ENCODE results near the gene FERD3L.

Gene FERD3L

DNA sequence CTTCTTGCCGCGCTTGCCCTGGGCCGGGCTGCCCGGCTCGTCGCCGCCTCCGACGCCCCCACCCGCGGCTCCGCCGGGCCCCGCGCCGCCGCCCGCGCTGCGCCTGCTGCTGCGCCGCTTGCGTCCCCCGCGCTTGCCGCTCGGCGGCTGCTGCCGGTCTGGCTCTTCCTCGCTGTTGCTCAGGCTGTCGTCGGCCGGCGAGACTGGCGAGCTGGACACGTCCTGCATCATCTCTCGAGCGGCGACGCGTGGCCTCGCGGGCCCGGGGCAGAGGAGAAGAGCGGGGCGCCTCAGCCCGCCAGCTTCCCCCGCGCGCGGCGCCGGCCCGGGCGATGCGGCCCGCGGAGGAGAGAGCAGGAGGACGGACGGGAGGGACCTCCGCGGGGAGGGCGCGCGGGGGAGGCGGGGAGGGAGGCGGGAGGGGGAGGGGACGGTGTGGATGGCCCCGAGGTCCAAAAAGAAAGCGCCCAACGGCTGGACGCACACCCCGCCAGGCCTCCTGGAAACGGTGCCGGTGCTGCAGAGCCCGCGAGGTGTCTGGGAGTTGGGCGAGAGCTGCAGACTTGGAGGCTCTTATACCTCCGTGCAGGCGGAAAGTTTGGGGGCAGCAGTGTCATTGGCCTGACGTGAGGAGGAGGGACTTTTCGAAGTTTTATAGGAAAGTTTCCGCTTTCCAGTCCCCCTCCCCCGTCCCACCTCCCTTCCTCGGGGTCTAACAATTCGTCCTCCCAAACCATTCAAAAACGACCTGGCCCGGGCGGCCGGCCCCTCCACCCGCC is 27.9 kb downstream of the FERD3L start, which contains the start of gene TWIST1:
TSS of gene TWIST1 (minus strand) at position 546 of the 779 bp plus-strand sequence. CDS start at position 231, 315 bp downstream.
- no peak for DNase-seq (ENCODE audit: low read depth in 2 of 3, low spot score in 1 of 3)

- DNase-seq (ENCODE audit: low read depth in 2 of 3, low spot score in 1 of 3) = no peak
Measured at GRCh38 chr7:19116121-19117090, 28.8 kb downstream of the FERD3L start.

DNA sequence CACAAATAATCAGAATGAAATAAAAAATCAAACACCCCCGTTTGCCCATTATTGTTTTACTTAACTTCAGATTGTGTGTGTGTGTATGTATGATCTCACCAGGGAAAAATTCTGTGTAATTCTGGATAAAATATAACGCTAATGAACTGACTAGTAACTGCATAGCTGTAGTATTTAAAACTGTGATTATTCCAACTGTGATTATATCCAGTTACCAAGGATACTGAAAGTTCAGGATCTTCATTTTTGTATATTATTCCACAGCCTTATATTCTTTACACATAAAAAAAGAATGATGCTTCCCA is 30.7 kb downstream of the FERD3L start:
- DNase-seq (ENCODE audit: low read depth in 2 of 3, low spot score in 1 of 3) = no peak

DNA sequence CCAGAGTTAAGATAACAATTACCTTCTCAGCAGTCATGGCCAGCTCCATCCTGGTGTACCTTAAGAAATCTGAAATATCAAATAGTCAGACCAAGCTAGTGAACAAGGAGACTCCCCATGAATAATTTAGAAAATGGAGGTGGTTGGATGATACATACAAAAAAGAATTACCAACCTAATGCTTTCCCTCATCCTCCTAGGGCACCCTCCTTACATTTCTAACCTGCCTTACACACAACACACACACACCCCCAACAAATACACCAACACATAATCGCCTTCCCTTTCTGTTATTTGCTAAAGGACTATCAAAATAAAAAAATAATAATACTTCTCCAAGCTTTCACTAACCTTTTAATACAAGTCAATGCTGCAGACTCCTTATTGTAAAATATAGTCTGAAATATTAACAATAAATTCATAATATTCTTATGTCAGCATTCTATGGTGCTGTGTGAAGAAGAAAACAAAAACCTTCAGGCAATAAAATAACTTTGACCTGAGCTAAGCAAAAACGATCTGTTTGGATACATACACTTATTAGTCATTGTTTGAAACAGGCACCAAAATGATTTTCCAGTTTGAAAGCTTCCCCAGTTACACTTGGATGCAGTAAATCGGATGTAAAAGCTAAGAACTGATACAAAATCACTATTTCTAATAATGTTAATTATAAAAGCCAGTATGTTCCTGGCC is 31.2 kb downstream of the FERD3L start:
- DNase-seq (ENCODE audit: low read depth in 2 of 3, low spot score in 1 of 3) = no peak

GRCh38 chr7:19113002-19113350 is 32.2 kb downstream of the FERD3L start:
- DNase-seq (ENCODE audit: low read depth in 2 of 3, low spot score in 1 of 3) = no peak

GRCh38 chr7:19112274-19113001 is 32.8 kb downstream of the FERD3L start:
- DNase-seq (ENCODE audit: low read depth in 2 of 3, low spot score in 1 of 3) = no peak

- no peak for DNase-seq (ENCODE audit: low read depth in 2 of 3, low spot score in 1 of 3)
Measured at GRCh38 chr7:19111474-19112273, 33.5 kb downstream of the FERD3L start.

DNA sequence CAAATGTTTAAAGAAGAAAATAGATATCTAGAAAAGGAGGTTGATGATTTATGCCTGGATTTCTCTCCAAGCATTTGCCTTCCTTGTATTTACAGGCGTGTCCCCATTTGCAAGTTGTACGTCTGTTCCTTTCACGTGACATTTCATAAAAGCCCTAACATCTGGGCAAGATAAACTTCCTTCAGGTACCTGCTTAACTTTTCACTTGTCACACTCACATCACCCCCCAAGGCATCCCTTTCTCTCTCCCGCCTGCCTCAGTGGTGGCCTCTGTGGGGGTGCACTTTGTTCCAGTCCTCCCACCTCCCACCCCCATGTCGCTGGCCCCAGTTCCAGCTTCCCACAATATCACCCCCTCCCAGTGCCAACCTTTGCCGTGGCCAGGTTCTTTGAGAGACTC is 34.4 kb downstream of the FERD3L start:
- DNase-seq (ENCODE audit: low read depth in 2 of 3, low spot score in 1 of 3) = no peak

DNA sequence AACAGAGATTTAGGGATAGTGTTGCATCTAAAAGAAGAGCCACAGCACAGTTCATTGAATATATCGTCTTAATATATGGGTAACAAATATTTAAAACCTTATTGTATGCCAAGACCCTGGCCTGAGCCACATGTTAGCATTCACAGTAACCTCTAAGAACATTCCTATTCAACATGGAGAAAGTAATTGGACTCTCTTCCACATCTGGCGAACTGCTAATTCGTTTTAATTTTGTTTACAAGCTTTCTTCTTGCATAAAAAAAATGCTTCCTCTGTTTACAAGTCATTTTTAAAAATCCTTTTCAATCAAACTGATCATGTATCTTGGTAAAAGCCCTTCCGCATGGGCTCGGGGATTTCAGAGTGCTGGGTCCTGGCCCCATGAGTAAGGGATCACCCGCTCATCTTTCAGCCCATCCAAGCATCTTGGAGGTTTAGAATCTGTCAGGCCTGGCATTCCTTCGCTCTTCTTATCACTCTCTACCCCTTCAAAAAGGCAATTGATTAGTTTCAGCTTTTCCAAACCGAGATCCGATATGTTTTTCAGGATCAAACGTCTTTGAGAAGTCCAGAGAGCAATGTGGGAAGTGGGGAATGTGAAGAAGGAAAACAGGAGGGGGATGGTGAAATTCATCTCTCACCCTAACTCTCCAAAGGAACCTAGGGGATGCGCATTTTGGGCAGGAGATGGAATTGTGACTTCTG is 35.0 kb downstream of the FERD3L start:
- DNase-seq (ENCODE audit: low read depth in 2 of 3, low spot score in 1 of 3) = no peak

- no peak for DNase-seq (ENCODE audit: low read depth in 2 of 3, low spot score in 1 of 3)
Measured at GRCh38 chr7:19109000-19109946, 35.9 kb downstream of the FERD3L start.

- DNase-seq (ENCODE audit: low read depth in 2 of 3, low spot score in 1 of 3) = no peak
Measured at GRCh38 chr7:19107356-19108146, 37.7 kb downstream of the FERD3L start.

DNA sequence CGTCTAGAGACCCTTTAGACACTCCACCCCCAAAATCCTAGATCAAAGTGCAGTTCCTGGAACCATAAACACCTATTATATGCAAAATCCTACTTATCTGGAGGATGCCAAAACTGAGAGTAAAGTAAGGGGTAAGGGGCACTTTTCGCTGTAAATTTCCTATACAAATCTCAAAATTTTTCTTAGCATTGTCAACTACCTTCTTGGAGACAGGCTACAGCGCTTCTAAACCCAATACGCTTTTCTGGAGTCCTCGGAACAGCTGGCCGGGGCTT is 38.2 kb downstream of the FERD3L start:
- no peak for DNase-seq (ENCODE audit: low read depth in 2 of 3, low spot score in 1 of 3)

- no peak for DNase-seq (ENCODE audit: low read depth in 2 of 3, low spot score in 1 of 3)
Measured at GRCh38 chr7:19106241-19107080, 38.8 kb downstream of the FERD3L start.

GRCh38 chr7:19105546-19105945 is 39.7 kb downstream of the FERD3L start:
- no peak for DNase-seq (ENCODE audit: low read depth in 2 of 3, low spot score in 1 of 3)

GRCh38 chr7:19104811-19105210 is 40.4 kb downstream of the FERD3L start:
- no peak for DNase-seq (ENCODE audit: low read depth in 2 of 3, low spot score in 1 of 3)

DNA sequence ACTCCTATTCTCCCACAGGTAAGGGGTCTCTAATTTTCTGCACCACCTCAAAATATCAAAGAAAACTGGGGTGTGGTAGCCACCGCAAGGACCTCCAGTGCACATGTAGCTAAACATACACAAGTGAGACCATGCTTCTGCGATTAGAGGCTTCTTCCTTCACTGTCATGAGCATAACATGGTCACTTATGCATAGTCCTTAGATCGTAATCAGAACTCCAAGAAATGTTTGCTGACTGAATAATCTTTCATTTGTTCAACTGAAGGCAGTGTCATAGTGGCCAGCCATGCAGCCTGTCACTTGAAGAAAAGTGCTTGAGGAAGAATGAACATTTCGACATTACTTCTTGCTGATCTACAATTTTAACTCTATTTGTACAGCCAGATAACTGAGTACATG is 42.3 kb downstream of the FERD3L start:
- DNase-seq (ENCODE audit: low read depth in 2 of 3, low spot score in 1 of 3) = no peak

DNA sequence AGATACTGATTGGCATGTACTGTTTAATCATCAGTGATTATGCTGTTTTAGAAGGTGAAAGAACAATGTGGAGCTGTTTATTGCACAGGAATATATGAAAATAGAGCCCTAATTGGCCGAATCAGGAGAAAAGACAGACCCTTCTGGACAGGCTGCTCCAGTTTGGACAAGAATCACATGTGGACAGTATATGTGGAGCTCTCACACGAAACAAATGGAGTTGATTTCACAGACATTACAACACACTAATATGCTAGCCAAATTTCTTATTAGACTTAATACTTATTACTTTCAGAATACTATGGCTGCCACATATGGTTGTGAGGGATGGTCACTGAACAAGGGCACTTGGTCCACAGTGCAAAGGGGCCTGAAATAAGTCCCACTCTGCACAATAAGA is 43.3 kb downstream of the FERD3L start:
- DNase-seq (ENCODE audit: low read depth in 2 of 3, low spot score in 1 of 3) = no peak
